ENCODE data around the gene MICALL1.
"Not testable (repeated sequence)": the region's sequence is repeated elsewhere in the genome, so short reads cannot be mapped to it uniquely, and the experiment has no call there.

The MICALL1 gene

DNA sequence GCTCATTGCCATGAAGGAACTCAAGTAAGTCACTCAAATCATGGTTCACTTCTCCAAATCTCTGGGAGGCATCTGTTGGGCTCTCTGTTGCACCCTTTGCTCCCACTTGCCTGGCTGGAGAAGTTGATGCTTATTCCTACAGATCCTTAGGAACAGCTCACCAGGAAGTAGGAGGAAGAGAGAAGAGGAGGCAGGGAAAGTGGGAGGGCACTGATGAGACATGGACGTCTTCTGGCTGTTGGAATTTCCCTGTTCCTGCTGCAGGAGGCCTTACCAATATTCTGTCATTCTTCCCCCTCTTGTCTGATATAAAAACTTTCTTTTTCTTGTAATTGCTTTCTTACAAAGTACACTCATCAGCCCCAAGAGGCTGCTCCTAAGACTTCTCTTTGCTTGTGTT, 61.0 kb downstream of the MICALL1 start:
- DNase-seq: no peak

DNA sequence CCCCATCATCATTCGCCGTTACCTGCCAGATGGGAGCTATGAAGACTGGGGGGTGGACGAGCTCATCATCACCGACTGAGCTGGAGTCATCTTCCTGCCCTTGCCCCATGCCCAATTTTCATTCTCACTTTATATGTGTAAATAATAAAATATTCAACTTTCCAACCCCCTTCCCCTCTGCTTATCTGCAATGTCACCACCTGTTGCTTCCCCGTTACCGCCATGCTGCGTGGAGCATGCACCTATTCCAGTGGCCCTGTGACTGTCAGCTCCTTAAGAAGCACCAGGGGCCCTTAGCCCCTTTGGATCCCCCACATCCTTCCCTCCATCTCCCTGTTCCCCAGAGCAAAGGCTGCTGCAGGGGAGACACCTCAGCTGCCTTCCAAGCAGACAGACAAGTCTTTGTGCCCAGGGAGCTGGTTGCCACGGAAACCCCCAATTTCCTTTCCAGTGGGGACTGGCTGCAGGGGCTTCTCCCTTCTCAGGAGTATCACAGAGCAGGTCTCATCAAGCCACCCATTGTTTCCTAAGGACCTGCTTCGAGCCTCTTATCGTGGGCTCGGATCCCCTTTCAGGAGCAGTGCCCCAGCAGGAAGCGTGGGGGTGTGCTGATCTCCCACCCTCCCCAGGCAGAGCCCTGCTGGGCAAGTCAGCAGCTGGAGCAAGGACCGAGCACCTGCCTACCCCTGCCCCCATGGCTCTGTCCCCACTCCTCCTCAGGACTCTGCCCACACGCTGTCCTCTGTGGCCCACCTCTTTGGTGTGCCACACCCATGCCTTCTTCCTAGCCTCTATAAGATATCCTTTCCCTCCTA, 61.7 kb downstream of the MICALL1 start:
- no peak for DNase-seq

DNA sequence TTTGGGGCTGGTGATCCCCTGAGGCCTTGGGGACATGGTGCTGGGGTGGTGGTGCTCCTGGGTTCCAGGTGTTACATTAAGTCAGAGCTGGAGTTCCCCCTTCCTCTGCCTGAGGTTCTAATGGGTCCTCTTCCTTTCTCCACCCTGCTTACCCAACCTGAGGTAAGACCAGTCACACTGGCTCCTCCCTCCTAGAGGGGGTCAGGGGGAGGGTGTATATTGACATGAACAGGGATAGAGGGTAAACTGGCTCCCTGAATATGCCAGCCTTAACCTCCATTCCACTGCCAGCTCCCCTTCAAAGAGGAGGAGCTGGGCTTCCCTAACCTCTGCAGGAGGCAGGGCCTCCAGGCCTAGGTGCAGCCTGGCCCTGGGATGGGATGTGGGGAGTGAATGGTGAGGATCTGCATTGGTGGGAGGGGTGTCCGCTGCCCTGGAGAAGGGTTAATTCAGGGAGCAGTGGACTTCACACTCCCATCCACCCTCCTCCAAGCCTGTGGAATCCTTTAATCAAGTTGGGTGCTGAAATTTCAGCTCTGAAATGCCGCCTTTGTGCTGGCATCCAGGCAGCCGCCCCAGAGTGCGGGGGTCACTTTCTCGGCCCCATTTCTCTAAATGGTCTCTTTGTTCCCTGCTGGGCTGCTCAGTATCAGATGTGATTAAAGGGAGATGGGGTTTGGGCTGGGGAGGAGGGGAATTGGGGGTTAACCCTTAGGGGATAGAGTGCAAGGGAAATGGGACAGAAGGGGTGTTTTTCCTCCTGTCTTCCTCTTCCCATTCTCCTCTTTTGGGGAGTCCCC, 62.6 kb downstream of the MICALL1 start:
- DNase-seq: no peak

DNA sequence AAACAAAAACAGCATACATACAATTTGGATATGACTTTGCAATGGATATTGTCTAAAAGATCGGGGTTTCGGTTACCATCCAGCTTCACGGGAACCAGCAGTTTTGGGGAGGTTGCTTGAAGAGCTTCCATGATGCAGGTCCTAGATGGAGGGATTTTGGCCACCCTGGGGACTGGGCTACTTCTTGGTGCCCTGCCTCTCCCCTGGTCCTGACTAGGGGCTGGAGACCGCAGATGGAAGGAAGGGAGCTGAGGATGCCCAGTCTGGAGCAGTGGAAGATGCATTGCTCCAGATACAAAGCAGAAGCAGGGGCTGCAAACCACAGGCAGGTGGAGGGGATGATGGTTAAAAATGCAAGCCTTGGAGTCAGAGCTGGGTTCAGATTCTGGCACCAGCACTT, 64.8 kb downstream of the MICALL1 start:
- DNase-seq: no peak

DNA sequence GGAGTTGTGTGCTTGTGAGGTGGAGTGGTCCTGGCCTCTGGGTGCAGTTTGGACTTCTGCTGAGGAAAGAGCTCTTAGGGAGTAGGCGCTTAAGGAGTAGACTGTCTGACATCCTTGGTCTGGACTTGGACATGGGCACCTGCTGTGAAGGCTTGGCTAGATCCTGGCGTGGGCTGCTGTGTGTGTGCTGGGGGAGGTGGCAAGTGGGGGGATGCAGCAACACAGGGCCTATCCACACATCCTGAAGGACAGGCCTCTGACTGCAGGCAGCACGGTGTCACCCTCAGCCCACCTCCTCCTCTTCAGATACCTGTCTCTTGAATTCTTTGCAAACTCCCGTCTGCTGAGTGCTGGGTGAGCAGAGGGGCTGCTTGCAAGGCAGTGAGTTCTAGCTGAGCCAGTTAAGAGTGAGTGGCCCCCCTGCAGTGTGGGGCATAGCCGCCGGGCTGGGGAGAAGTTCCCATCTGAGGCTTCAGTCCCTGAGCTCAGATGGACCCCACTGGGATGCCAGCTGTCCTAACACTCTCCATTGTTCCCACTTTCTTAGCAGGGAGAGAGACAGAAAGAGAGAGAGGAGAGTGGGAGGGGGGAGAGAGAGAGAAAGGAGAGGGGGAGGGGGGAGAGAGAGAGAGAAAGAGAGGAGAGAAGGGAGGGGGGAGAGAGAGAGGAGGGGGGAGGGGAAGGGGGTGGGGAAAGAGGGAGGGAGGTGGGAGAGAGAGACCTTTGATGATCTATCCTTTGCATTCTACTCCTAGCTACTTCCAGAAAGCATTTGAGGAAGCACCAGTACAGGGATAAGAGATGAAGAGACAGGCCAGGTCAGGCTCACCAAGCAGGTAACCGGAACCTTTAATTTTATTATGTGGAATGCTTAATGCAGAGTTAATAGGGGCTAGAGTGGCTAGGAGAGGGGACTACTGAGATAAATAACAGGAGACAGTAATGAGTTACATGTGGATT, 65.7 kb downstream of the MICALL1 start:
- DNase-seq: no peak

DNA sequence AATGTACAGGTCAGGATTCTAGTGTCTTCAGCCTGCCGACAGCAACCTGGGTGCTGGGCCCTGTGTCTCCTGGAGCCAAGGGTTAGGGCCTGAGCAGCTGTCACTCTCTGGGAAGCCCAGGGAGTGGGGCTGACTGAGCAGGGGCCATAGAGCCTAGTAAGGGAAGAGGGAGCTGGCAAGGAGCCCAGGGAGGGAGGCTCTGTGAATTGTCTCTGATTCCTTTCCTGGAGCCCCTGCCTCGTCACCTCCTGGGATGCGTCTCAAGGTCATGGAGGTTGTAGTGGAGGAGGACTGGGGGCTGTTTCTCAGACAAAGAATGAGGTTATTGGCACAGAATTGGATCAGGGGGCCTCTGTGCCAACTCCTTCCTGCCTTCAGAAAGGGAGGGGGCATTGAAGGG, 66.4 kb downstream of the MICALL1 start:
- DNase-seq: no peak

GRCh38 chr22:37973271-37974170, 67.4 kb downstream of the MICALL1 start:
- no peak for DNase-seq

- no peak for DNase-seq
Observed at GRCh38 chr22:37975153-37975552, 69.1 kb downstream of the MICALL1 start.

- not testable (repeated sequence) for DNase-seq
Observed at GRCh38 chr22:37976022-37976421, 69.9 kb downstream of the MICALL1 start.

DNA sequence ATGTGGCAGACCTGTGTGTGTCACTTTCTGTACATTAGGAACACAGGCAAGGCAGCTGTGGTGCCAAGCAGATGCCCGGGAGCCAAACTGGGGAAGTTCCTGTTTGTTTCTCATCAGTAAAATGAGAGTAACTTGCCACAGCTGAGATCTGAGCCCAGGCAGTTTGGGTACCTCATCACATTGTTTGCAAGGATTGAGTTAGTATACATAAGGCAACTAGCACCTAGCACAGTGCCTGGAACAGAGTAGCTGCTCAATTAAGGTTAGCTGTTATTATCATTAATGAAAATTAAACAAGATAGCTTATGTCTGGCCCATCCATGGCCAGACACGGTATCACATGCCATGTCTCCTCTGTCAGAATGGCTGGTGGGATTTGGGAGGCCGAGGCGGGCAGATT, 70.5 kb downstream of the MICALL1 start:
- DNase-seq: no peak

DNA sequence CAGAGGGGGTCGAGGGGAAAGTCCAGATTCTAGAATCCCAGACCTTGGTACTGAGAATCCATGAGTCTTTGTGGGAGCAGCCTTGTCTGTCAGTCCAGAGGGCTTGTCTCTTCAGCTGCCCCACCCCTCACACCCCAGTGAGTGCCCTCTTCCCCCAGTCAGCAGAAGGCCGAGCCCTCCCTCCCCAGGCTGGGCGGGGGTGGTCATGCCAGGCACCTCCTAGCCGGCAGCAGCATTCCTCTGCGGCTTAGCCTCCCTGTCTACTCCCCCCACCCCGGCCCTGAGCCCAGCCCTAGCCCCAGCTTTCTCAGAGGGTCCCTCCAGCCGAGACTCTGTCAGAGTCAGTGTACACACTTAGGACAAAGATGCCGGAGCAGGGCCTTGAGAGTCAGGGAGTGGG, 73.7 kb downstream of the MICALL1 start:
- DNase-seq: no peak

GRCh38 chr22:37981282-37982011, 75.3 kb downstream of the MICALL1 start:
- no peak for DNase-seq

DNA sequence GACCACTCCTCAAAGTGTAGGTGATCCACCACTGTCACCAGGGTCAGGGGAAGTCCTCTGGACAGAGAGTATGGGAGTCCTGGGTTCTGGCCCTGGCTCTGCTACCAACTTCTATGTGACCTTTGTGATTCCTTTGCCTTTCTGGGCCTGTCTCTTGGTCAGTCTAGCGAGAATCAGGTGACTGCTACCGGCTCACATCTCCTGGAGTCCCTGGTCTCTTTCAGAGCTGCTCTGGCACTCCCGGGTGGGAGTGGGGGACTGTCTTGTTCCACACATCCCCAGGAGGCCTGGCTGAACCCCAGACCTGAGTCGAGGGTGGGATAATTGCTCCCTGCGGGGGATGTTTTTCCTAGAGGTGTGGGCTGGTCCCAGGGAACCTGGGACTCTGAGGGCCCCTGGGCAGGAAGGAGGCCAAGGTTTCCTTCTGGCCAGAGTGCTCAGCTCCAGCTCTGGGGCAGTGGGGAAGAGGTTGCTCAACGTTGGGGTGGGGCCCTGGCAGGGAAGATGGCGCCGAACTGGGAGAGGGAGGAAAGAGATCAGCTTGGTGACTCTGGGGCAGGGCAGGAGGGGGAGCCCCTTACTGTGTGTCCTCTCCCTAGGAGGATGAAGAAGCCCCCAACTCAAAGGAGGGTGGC, 76.2 kb downstream of the MICALL1 start:
- DNase-seq: no peak

DNA sequence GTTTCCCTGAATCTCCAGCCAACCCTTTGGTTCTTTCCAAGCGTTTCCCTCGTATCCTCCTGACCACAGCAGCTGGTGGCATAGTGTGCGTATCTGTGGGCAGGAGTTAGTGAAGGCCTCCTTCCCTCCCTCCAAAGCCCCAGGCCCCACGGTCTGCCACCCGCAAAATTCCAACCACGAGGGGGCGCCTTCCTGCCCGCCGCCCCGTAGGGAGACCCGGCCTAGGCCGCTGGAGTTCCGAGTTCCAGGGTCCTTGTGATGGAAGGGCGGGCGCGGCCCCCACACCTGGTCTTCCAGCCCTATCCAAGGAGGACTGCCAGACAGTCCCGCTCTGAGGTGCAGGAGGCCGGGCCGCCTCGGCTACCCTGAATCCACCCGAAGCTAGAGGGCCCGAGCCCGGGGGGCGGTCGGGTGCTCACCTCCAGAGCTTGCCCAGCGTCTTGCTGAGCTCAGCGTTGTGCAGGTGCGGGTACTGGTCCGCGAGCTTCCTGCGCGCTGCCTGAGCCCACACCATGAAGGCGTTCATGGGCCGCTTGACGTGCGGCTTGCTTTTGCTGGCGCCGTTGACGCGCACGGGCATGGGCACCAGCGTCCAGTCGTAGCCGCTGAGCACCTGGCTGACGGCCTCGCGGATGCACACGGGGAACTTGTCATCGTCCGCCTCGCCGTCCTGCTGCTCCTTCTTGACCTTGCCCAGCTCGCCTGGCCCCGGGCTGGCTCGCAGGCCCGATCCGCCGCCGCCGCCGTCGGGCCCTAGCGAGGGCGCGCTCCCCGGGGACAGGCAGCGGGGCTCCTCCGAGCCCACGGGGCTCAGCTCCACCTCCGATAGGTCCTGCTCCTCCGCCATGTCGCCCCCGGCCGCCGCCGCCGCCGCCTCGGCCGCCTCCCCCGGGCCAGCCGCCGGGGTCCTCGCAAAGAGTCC, 77.1 kb downstream of the MICALL1 start:
- DNase-seq: no peak

- DNase-seq: no peak
Observed at GRCh38 chr22:37983860-37984791, 78.0 kb downstream of the MICALL1 start, which contains the start of gene SOX10. Gene SOX10, minus strand, starts transcription at chr22:37984555. Its CDS starts 771 bp downstream, at chr22:37983784.

GRCh38 chr22:37985050-37985585, 79.0 kb downstream of the MICALL1 start:
- no peak for DNase-seq

- DNase-seq: no peak
Observed at GRCh38 chr22:37985751-37986281, 79.7 kb downstream of the MICALL1 start.

- no peak for DNase-seq
Observed at GRCh38 chr22:37986371-37986770, 80.3 kb downstream of the MICALL1 start.
